K562 (cell line): ENCODE measurements around the gene ATP6V1F. TPM values are rescaled to one million over a fixed set of nuclear protein-coding genes. Genes with fewer than 3 reads are reported as not detected.

Source experiments
- BHLHE40 ChIP-seq: IDR thresholded peaks from 2 replicates; pipeline ENCODE4 v1.6.1; 2011; ENCODE audit warnings: low read length, improper control_type of control experiment
- CBFA2T2 ChIP-seq: fragments of 450-650 bp; conservative IDR thresholded peaks from 2 replicates; pipeline ENCODE4 v1.6.1; 2017; ENCODE audit warnings: mild to moderate bottlenecking
- CBX3 ChIP-seq, 2 experiments: IDR thresholded peaks; 1 replicate in 1 of 2; 2 replicates in 1 of 2; pipeline ENCODE4 v1.6.1; 2012; ENCODE audit warnings: inconsistent platforms in 2 of 2, low read length in 2 of 2, borderline replicate concordance in 1 of 2, control low read depth in 1 of 2
- CREB1 ChIP-seq, 2 experiments: sonication (generic) in 1 of 2; formaldehyde crosslinking in 1 of 2; IDR thresholded peaks; 2 replicates each; pipeline versions ENCODE4 v1.6.1 to v1.8.0; 2012 to 2022; ENCODE audit warnings: inconsistent platforms in 1 of 2, mild to moderate bottlenecking in 1 of 2, missing genetic modification reagents in 1 of 2, moderate library complexity in 1 of 2
- EP300 ChIP-seq: IDR thresholded peaks from 2 replicates; pipeline ENCODE4 v1.6.1; 2012; ENCODE audit warnings: low read length, improper control_type of control experiment
- HMGXB4 ChIP-seq: sonication (generic); formaldehyde crosslinking; IDR thresholded peaks from 2 replicates; pipeline ENCODE4 v1.8.1; 2023; ENCODE audit warnings: mild to moderate bottlenecking, missing genetic modification reagents
- KAT7 ChIP-seq: sonication (generic); formaldehyde crosslinking; IDR thresholded peaks from 2 replicates; pipeline ENCODE4 v1.8.0; 2022; ENCODE audit warnings: missing genetic modification reagents, mild to moderate bottlenecking, borderline replicate concordance
- MAX ChIP-seq: sonication (generic); formaldehyde crosslinking; IDR thresholded peaks from 2 replicates; pipeline ENCODE4 v1.9.0; 2022; ENCODE audit warnings: mild to moderate bottlenecking, missing genetic modification reagents
- MBD1 ChIP-seq: fragments of 250-450 bp; sonication (Bioruptor Pico); IDR thresholded peaks from 2 replicates; pipeline ENCODE4 v1.8.0; 2022; ENCODE audit warnings: inconsistent platforms
- MLLT1 ChIP-seq, 2 experiments: fragments of 450-650 bp; IDR thresholded peaks; 2 replicates each; pipeline ENCODE4 v1.6.1; 2016
- SREBF2 ChIP-seq: sonication (generic); formaldehyde crosslinking; IDR thresholded peaks from 2 replicates; pipeline ENCODE4 v1.4.0; 2020; ENCODE audit warnings: mild to moderate bottlenecking, missing genetic modification reagents
- SRSF7 ChIP-seq: fragments of 200-400 bp; formaldehyde crosslinking; optimal IDR thresholded peaks from 2 replicates; pipeline ENCODE3; 2017; ENCODE audit warnings: mild to moderate bottlenecking, low read depth, low read length
- ZNF121 ChIP-seq: sonication (generic); formaldehyde crosslinking; conservative IDR thresholded peaks from 2 replicates; pipeline ENCODE4 v1.8.0; 2022; ENCODE audit warnings: missing genetic modification reagents
- polyA plus RNA-seq, 8 experiments: library from polyadenylated mRNA; depleted of rRNA in 4 of 8; stranded (reverse) in 5 of 8; unstranded in 3 of 8; fragments of >200 nt; fragmentation: Nextera tagmentation in 2 of 8; fragmentation: Illumina TruSeq in 1 of 8; extraction: Ambion mirVana in 2 of 8; extraction: Trizol in 1 of 8; gene quantifications; 2 replicates each; pipeline versions ENCODE4 v1.2.1 to v1.2.3, GENCODE V29; 2011 to 2014; ENCODE audit warnings: inconsistent platforms in 1 of 8, missing spikeins in 1 of 8
- total RNA-seq, 7 experiments: library from RNA; depleted of rRNA in 6 of 7; stranded (reverse); fragments of >200 nt in 6 of 7; fragmentation: Illumina TruSeq in 2 of 7; extraction: Trizol in 2 of 7; gene quantifications; 2 replicates each; pipeline versions ENCODE4 v1.2.1 to v1.2.3, GENCODE V29; 2011 to 2021; ENCODE audit warnings: low replicate concordance in 1 of 7
- TF ChIP-seq, protein P1 (sequence below): fragments of 200-400 bp; formaldehyde crosslinking; IDR thresholded peaks from 2 replicates; pipeline ENCODE4 v1.6.1; 2017; ENCODE audit warnings: mild to moderate bottlenecking, low read depth, low read length, moderate library complexity
- TF ChIP-seq, protein P2 (sequence below): sonication (generic); formaldehyde crosslinking; IDR thresholded peaks from 2 replicates; pipeline ENCODE4 v1.4.0; 2020; ENCODE audit warnings: mild to moderate bottlenecking, missing genetic modification reagents

The ATP6V1F gene
- total and polyA plus RNA-seq, 9 of the 15 experiments (the other 6 are each of a cell fraction or from before 2014, with no cell fraction given): 206 to 1,123 (median 542) TPM

GRCh38 chr7:128833148-128833945 lies 29.3 kb upstream of the ATP6V1F start (continued):
- TF ChIP-seq CREB1 (IDR thresholded peaks at IDR 0.05): no peak
- peak; percentile 41; the same call in 1 of the 2 replicates for TF ChIP-seq CREB1 (CRISPR knock-in tag; IDR thresholded peaks at IDR 0.05)
- 0 out of 4 replicates have a peak, but pooled peaks of 1 of the 2 experiments have one; percentile 8 for TF ChIP-seq MLLT1 (IDR thresholded peaks at IDR 0.05)
- no peak for TF ChIP-seq ZNF121 (CRISPR knock-in tag)
- TF ChIP-seq CBX3 (IDR thresholded peaks at IDR 0.05; ENCODE audit: borderline replicate concordance in 1 of 2, low read length in 2 of 2): peak in 1 of 2 experiments; percentile 19; a peak in 1 of 3 replicates
- no peak for TF ChIP-seq CBFA2T2
- TF ChIP-seq, protein P1, sequence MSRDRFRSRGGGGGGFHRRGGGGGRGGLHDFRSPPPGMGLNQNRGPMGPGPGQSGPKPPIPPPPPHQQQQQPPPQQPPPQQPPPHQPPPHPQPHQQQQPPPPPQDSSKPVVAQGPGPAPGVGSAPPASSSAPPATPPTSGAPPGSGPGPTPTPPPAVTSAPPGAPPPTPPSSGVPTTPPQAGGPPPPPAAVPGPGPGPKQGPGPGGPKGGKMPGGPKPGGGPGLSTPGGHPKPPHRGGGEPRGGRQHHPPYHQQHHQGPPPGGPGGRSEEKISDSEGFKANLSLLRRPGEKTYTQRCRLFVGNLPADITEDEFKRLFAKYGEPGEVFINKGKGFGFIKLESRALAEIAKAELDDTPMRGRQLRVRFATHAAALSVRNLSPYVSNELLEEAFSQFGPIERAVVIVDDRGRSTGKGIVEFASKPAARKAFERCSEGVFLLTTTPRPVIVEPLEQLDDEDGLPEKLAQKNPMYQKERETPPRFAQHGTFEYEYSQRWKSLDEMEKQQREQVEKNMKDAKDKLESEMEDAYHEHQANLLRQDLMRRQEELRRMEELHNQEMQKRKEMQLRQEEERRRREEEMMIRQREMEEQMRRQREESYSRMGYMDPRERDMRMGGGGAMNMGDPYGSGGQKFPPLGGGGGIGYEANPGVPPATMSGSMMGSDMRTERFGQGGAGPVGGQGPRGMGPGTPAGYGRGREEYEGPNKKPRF: no peak
- no peak for TF ChIP-seq SRSF7
- TF ChIP-seq HMGXB4 (CRISPR knock-in tag): no peak
- TF ChIP-seq MBD1 (CRISPR knock-in tag): no peak
- TF ChIP-seq, protein P2, sequence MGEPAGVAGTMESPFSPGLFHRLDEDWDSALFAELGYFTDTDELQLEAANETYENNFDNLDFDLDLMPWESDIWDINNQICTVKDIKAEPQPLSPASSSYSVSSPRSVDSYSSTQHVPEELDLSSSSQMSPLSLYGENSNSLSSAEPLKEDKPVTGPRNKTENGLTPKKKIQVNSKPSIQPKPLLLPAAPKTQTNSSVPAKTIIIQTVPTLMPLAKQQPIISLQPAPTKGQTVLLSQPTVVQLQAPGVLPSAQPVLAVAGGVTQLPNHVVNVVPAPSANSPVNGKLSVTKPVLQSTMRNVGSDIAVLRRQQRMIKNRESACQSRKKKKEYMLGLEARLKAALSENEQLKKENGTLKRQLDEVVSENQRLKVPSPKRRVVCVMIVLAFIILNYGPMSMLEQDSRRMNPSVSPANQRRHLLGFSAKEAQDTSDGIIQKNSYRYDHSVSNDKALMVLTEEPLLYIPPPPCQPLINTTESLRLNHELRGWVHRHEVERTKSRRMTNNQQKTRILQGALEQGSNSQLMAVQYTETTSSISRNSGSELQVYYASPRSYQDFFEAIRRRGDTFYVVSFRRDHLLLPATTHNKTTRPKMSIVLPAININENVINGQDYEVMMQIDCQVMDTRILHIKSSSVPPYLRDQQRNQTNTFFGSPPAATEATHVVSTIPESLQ (CRISPR knock-in tag): no peak
- no peak for TF ChIP-seq SREBF2
- no peak for TF ChIP-seq BHLHE40
- no peak for TF ChIP-seq MAX (CRISPR knock-in tag)
- TF ChIP-seq KAT7 (CRISPR knock-in tag): peak; percentile 54; the same call in 1 of the 2 replicates
- TF ChIP-seq EP300: no peak
